Liver (tissue), 9 donors: ENCODE measurements around the gene KCNK7. TPM values are rescaled to one million over a fixed set of nuclear protein-coding genes. Genes with fewer than 3 reads are reported as not detected.
"Not testable (repeated sequence)": the region's sequence is repeated elsewhere in the genome, so short reads cannot be mapped to it uniquely, and the experiment has no call there.

ENCODE experiments used
- DNase-seq: peaks from one replicate; pipeline ENCODE4 v3.0.0-alpha.2; 2017; ENCODE audit warnings: low spot score
- H3K27ac ChIP-seq, 2 donors: one replicate each; pipeline ENCODE4 v1.7.0; 2013; ENCODE audit warnings: inconsistent platforms in 2 of 2, low read length in 2 of 2, control low read depth in 1 of 2, low read depth in 1 of 2, mild to moderate bottlenecking in 1 of 2
- H3K27me3 ChIP-seq, 4 donors: one replicate each; pipeline versions ENCODE4 v1.6.1 to v1.7.0; 2013; ENCODE audit warnings: low read length in 3 of 4, inconsistent platforms in 1 of 4, mild to moderate bottlenecking in 1 of 4, moderate library complexity in 1 of 4; ENCODE audit not compliant: control insufficient read depth in 4 of 4, insufficient read depth in 4 of 4
- H3K36me3 ChIP-seq, 4 donors: one replicate each; pipeline versions ENCODE4 v1.6.1 to v1.7.0; 2013; ENCODE audit warnings: low read length in 3 of 4, mild to moderate bottlenecking in 3 of 4, low read depth in 1 of 4, moderate library complexity in 1 of 4; ENCODE audit not compliant: control insufficient read depth in 4 of 4, insufficient read depth in 3 of 4
- H3K4me1 ChIP-seq, 4 donors: one replicate each; pipeline versions ENCODE4 v1.6.1 to v1.7.0; 2013; ENCODE audit warnings: low read length in 3 of 4, mild to moderate bottlenecking in 3 of 4, moderate library complexity in 1 of 4; ENCODE audit not compliant: control insufficient read depth in 4 of 4, insufficient read depth in 4 of 4
- H3K4me3 ChIP-seq, 3 donors: one replicate each; pipeline versions ENCODE4 v1.6.1 to v1.7.0; 2013; ENCODE audit warnings: low read length in 3 of 3, control low read depth in 1 of 3, low read depth in 1 of 3, mild to moderate bottlenecking in 1 of 3
- H3K9ac ChIP-seq, 2 donors: one replicate each; pipeline ENCODE4 v1.7.0; 2013; ENCODE audit warnings: low read length in 2 of 2, mild to moderate bottlenecking in 2 of 2, moderate library complexity in 2 of 2, control low read depth in 1 of 2, low read depth in 1 of 2
- H3K9me3 ChIP-seq, 4 donors: one replicate each; pipeline versions ENCODE4 v1.6.1 to v1.7.0; 2013; ENCODE audit warnings: low read length in 3 of 4; ENCODE audit not compliant: control insufficient read depth in 4 of 4
- FOXA1 ChIP-seq: IDR thresholded peaks from 2 replicates; pipeline ENCODE4 v1.6.1; 2016; ENCODE audit warnings: antibody characterized with exemption
- NR2F2 ChIP-seq: IDR thresholded peaks from 2 replicates; pipeline ENCODE4 v1.6.1; 2016; ENCODE audit warnings: antibody characterized with exemption
- RAD21 ChIP-seq, 2 donors: IDR thresholded peaks; 2 replicates each; pipeline ENCODE4 v1.6.1; 2016; ENCODE audit warnings: antibody characterized with exemption in 2 of 2, mild to moderate bottlenecking in 2 of 2
- RXRA ChIP-seq, 2 donors: IDR thresholded peaks; 2 replicates each; pipeline ENCODE4 v1.6.1; 2017 to 2018; ENCODE audit warnings: antibody characterized with exemption in 2 of 2, mild to moderate bottlenecking in 1 of 2
- SP1 ChIP-seq: IDR thresholded peaks from 2 replicates; pipeline ENCODE4 v1.6.1; 2018; ENCODE audit warnings: antibody characterized with exemption, mild to moderate bottlenecking
- YY1 ChIP-seq: IDR thresholded peaks from 2 replicates; pipeline ENCODE4 v1.6.1; 2016; ENCODE audit warnings: antibody characterized with exemption, mild to moderate bottlenecking
- WGBS: extraction: QIAGEN DNeasy Blood & Tissue Kit; methylation state at CpG from one replicate; pipeline ENCODE4 v1.1.7; 2013; 5-methylcytosine and 5-hydroxymethylcytosine counted together
- polyA plus RNA-seq, 2 donors: library from polyadenylated mRNA; stranded (reverse) in 1 of 2; unstranded in 1 of 2; fragments of 200-250 nt in 1 of 2; fragments of >200 nt in 1 of 2; fragmentation: Nextera tagmentation in 1 of 2; extraction: Ambion mirVana in 1 of 2; gene quantifications; one replicate each; pipeline versions ENCODE4 v1.2.1 to v1.2.3, GENCODE V29; 2013 to 2015
- total RNA-seq, 2 donors: library from RNA; depleted of rRNA; stranded (reverse); fragments of >200 nt; gene quantifications; one replicate each; pipeline ENCODE4 v1.2.3, GENCODE V29; 2014
- TF ChIP-seq, protein P1 (sequence below): IDR thresholded peaks from 2 replicates; pipeline ENCODE4 v1.6.1; 2016; ENCODE audit warnings: antibody characterized with exemption
- TF ChIP-seq, protein P2 (sequence below): IDR thresholded peaks from 2 replicates; pipeline ENCODE4 v1.6.1; 2016; ENCODE audit warnings: antibody characterized with exemption, mild to moderate bottlenecking
- TF ChIP-seq, protein P3 (sequence below): fragments of 150-350 bp; IDR thresholded peaks from 2 replicates; pipeline ENCODE4 v1.5.1; 2017; ENCODE audit warnings: improper control_type of control experiment, low read depth, low read length; ENCODE audit not compliant: missing input control
- donor health status: healthy.
- donor health status: healthy.
- donor health status: healthy.
- donor health status: healthy.
- donor health status: healthy.

KCNK7 gene
- total and polyA plus RNA-seq, 4 donors = 0.14 to 0.32 (median 0.24) TPM

DNA sequence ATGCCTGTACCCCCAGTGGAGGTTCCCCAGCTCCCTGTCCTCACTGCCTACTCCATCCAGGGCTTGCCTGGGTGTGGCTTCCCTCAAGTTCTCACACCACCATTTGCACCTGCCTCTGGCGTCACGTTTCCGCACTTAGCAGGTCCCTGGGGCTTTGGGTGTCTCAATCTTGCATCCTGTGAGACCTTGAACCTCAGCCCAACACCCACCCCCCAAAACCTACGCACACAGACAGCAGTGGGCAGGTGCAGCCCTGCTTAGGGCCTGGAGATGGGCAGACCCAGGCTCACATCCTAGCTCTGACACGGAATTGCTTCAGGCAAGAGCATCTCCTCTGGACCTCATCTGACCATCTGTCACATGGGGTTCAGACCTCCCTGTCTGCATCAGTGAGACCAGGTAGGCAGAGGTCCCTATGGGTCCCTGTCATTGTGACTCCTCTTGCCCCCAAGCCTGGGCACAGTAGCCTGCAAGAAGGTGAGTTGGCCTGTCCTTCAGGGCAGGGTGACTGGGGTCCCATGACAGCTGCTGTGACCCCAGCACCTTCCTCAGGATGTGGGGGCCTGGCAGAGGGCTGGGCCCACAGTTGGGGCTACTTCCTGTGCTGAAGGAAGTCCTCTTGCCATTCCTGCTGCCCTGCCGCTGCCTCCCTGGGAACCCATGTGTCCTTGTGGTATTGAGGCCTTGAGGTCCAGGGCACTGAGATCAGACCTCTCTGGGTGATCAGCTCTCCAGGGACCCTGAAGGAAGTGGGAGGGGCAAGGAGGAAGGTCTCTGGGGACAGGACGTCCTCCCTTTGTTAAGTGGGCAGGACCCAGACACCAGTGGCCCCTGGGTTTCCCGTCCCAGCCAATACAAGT, 44.3 kb upstream of the KCNK7 start:
- TF ChIP-seq YY1 (no peak), SP1 (peak; percentile 22), NR2F2 (peak; percentile 96), FOXA1 (no peak), RXRA (IDR thresholded peaks at IDR 0.05) (no peak)
- TF ChIP-seq, protein P1, sequence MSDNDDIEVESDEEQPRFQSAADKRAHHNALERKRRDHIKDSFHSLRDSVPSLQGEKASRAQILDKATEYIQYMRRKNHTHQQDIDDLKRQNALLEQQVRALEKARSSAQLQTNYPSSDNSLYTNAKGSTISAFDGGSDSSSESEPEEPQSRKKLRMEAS = no peak
- TF ChIP-seq, protein P2, sequence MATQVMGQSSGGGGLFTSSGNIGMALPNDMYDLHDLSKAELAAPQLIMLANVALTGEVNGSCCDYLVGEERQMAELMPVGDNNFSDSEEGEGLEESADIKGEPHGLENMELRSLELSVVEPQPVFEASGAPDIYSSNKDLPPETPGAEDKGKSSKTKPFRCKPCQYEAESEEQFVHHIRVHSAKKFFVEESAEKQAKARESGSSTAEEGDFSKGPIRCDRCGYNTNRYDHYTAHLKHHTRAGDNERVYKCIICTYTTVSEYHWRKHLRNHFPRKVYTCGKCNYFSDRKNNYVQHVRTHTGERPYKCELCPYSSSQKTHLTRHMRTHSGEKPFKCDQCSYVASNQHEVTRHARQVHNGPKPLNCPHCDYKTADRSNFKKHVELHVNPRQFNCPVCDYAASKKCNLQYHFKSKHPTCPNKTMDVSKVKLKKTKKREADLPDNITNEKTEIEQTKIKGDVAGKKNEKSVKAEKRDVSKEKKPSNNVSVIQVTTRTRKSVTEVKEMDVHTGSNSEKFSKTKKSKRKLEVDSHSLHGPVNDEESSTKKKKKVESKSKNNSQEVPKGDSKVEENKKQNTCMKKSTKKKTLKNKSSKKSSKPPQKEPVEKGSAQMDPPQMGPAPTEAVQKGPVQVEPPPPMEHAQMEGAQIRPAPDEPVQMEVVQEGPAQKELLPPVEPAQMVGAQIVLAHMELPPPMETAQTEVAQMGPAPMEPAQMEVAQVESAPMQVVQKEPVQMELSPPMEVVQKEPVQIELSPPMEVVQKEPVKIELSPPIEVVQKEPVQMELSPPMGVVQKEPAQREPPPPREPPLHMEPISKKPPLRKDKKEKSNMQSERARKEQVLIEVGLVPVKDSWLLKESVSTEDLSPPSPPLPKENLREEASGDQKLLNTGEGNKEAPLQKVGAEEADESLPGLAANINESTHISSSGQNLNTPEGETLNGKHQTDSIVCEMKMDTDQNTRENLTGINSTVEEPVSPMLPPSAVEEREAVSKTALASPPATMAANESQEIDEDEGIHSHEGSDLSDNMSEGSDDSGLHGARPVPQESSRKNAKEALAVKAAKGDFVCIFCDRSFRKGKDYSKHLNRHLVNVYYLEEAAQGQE = no peak
- H3K27me3 ChIP-seq = no peaks in the 10 kb centered on the region
- DNase-seq = no peak
- H3K9me3 ChIP-seq = no peaks in the 10 kb centered on the region
- peak overlapping the region; percentile 75 to 86 for H3K27ac ChIP-seq
- H3K36me3 ChIP-seq = peaks cover 4 to 16% (median 13%) of the 10 kb centered on the region in 4 donors
- H3K4me3 ChIP-seq = no peak overlapping the region
- peaks cover 3 to 46% (median 26%) of the 10 kb centered on the region in 4 donors for H3K4me1 ChIP-seq
- WGBS = 71% methylated on average over 8 of the region's 8 CpGs
- H3K9ac ChIP-seq = peak overlapping the region in 1 of 2 donors; percentile 55

DNA sequence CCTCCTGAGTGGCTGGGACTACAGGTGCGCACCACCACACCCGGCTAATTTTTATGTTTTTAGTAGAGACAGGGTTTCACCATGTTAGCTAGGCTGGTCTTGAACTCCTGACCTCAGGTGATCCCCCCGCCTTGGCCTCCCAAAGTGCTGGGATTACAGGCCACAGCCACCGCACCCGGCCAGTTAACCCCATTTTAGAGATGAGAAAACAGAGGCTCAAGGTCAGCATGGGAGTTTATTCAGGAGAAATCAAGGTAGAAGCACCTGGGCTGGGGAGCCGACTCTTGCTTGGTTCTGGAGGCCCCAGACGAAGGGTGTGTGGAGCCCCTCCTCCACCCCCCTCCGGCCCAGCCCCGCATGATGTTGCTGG, 43.6 kb upstream of the KCNK7 start:
- peaks cover 3 to 46% (median 28%) of the 10 kb centered on the region in 4 donors for H3K4me1 ChIP-seq
- DNase-seq, H3K9ac ChIP-seq, H3K27me3 ChIP-seq, H3K9me3 ChIP-seq, H3K4me3 ChIP-seq: not testable (repeated sequence)
- WGBS = 88% methylated on average over 9 of the region's 9 CpGs
- H3K36me3 ChIP-seq = peaks cover 4 to 20% (median 16%) of the 10 kb centered on the region in 4 donors
- peak overlapping the region; percentile 91 to 94 for H3K27ac ChIP-seq

DNA sequence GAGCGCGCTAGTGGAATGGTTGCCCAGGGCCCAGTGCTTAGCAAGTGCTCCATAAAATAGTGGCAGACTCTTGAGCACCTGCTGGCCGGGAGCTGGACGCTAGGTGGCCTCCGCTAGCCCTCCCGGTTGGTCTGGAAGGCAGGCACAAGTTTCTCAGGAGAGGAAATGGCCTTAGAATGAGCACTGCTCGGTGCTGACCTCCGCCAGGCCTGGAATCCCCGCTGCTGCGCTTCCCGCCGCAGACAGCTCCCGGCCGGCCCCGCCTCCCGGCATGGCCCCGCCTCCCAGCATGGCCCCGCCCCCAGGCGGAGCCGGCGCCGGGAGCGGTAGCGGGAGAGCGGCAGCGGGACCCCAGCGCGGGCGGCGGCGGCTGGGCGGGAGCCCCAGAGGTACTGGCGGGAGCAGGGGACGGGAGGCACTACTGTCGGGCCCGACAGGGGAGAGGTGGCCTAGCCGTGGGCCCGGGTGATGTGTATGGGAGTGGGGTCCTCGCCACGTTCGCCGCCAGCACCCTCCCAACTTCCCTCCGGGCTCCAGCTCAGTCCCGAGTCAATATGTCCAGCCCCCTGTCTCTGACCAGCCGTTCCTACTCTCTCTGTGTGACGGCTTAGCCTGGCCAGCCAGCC, 42.3 kb upstream of the KCNK7 start, which contains the start of gene SIPA1:
TSS of gene SIPA1 (plus strand) at position 308 of the 626 bp plus-strand sequence. CDS start 2,821 bp downstream, outside the sequence.
- Histone ChIP-seq H3K27ac (peak within 1 kb of the TSS; percentile 91 to 94), H3K27me3 (no peaks in the 10 kb centered on the region), H3K4me3 (peak within 1 kb of the TSS; percentile 58 to 77 (median 63)), H3K9ac (peak within 1 kb of the TSS; percentile 56 to 57), H3K4me1 (peaks cover 3 to 55% (median 35%) of the 10 kb centered on the region in 4 donors), H3K36me3 (peaks cover 4 to 22% (median 15%) of the 10 kb centered on the region in 4 donors), H3K9me3 (no peaks in the 10 kb centered on the region)
- peak; percentile 88 for DNase-seq
- 6% methylated on average over 46 of the region's 46 CpGs for WGBS
- TF ChIP-seq RAD21 (IDR thresholded peaks at IDR 0.05) = peak in 1 of 2 donors; percentile 67
- TF ChIP-seq, protein P1 = no peak
- TF ChIP-seq, protein P3, sequence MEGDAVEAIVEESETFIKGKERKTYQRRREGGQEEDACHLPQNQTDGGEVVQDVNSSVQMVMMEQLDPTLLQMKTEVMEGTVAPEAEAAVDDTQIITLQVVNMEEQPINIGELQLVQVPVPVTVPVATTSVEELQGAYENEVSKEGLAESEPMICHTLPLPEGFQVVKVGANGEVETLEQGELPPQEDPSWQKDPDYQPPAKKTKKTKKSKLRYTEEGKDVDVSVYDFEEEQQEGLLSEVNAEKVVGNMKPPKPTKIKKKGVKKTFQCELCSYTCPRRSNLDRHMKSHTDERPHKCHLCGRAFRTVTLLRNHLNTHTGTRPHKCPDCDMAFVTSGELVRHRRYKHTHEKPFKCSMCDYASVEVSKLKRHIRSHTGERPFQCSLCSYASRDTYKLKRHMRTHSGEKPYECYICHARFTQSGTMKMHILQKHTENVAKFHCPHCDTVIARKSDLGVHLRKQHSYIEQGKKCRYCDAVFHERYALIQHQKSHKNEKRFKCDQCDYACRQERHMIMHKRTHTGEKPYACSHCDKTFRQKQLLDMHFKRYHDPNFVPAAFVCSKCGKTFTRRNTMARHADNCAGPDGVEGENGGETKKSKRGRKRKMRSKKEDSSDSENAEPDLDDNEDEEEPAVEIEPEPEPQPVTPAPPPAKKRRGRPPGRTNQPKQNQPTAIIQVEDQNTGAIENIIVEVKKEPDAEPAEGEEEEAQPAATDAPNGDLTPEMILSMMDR = peak; percentile 36
